WTC11 (cell line): ENCODE measurements around the gene KIF22. TPM values are rescaled to one million over a fixed set of nuclear protein-coding genes. Genes with fewer than 3 reads are reported as not detected.
A peak's percentile ranks its signal among the peaks of the same experiment; 100 is the strongest.

ENCODE experiments used
- ATAC-seq: fragments of 200-7000 bp; cut with Tn5 transposase; 2 replicates; pipeline ENCODE4 v1.10.0; 2021; ENCODE audit warnings: mild to moderate bottlenecking, moderate library complexity
- CTCF ChIA-PET: fragments of 300-600 bp; sonication (Branson Sonifier 250); formaldehyde crosslinking; loops from one replicate; lab custom pipeline; 2021; ENCODE audit warnings: antibody characterized with exemption; lab: Charles Lee
- POLR2A ChIA-PET: fragments of 350-600 bp; sonication (Branson Sonifier 250); formaldehyde crosslinking; loops from one replicate; lab custom pipeline; 2021; ENCODE audit warnings: antibody characterized with exemption; lab: Charles Lee
- DNase-seq: peaks from one replicate; pipeline ENCODE4 v3.0.0; 2021; ENCODE audit warnings: low spot score
- H3K27ac Mint-ChIP-seq: 2 replicates; pipeline ENCODE4 v1.8.0; 2021; ENCODE audit warnings: mixed read lengths
- H3K27me3 Mint-ChIP-seq: 2 replicates; pipeline ENCODE4 v1.8.0; 2021; ENCODE audit warnings: low read depth, mild to moderate bottlenecking, moderate library complexity, mixed read lengths
- H3K36me3 Mint-ChIP-seq: 2 replicates; pipeline ENCODE4 v1.8.0; 2021; ENCODE audit warnings: mixed read lengths
- H3K4me1 Mint-ChIP-seq: 2 replicates; pipeline ENCODE4 v1.8.0; 2022; ENCODE audit warnings: mixed read lengths
- H3K4me3 Mint-ChIP-seq: 2 replicates; pipeline ENCODE4 v1.8.0; 2021; ENCODE audit warnings: mild to moderate bottlenecking, moderate library complexity, mixed read lengths
- H3K9me3 Mint-ChIP-seq: 2 replicates; pipeline ENCODE4 v1.8.0; 2021; ENCODE audit warnings: mixed read lengths
- CBFB ChIP-seq: sonication (generic); formaldehyde crosslinking; IDR thresholded peaks from 2 replicates; pipeline ENCODE4 v1.8.1; 2022; ENCODE audit warnings: mild to moderate bottlenecking, low read depth, missing genetic modification reagents
- EMX1 ChIP-seq: fragments of 250-450 bp; sonication (Bioruptor Pico); IDR thresholded peaks from 2 replicates; pipeline ENCODE4 v1.8.0; 2021; ENCODE audit warnings: mild to moderate bottlenecking
- FOXP1 ChIP-seq: sonication (generic); formaldehyde crosslinking; IDR thresholded peaks from 2 replicates; pipeline ENCODE4 v1.8.0; 2022; ENCODE audit warnings: missing genetic modification reagents, mild to moderate bottlenecking, moderate library complexity, borderline replicate concordance
- NFE2L1 ChIP-seq: sonication (generic); formaldehyde crosslinking; IDR thresholded peaks from 2 replicates; pipeline ENCODE4 v1.8.1; 2023; ENCODE audit warnings: missing genetic modification reagents
- NFYB ChIP-seq: sonication (generic); formaldehyde crosslinking; conservative IDR thresholded peaks from 2 replicates; pipeline ENCODE4 v1.8.0; 2022; ENCODE audit warnings: low read depth, missing genetic modification reagents
- NR2C2 ChIP-seq: sonication (generic); formaldehyde crosslinking; IDR thresholded peaks from 2 replicates; pipeline ENCODE4 v1.8.0; 2022; ENCODE audit warnings: mild to moderate bottlenecking, missing genetic modification reagents
- PRRX2 ChIP-seq: fragments of 250-450 bp; sonication (Bioruptor Pico); IDR thresholded peaks from 2 replicates; pipeline ENCODE4 v1.8.0; 2021; ENCODE audit warnings: mild to moderate bottlenecking
- SOX15 ChIP-seq: fragments of 250-450 bp; sonication (Bioruptor Pico); IDR thresholded peaks from 2 replicates; pipeline ENCODE4 v1.9.0; 2021; ENCODE audit warnings: mild to moderate bottlenecking
- TCF7 ChIP-seq: sonication (generic); formaldehyde crosslinking; IDR thresholded peaks from 2 replicates; pipeline ENCODE4 v1.8.0; 2022; ENCODE audit warnings: mild to moderate bottlenecking, low read depth, missing genetic modification reagents, moderate library complexity
- TEAD4 ChIP-seq: sonication (generic); formaldehyde crosslinking; IDR thresholded peaks from 2 replicates; pipeline ENCODE4 v1.8.0; 2022; ENCODE audit warnings: mild to moderate bottlenecking, missing genetic modification reagents
- ZNF416 ChIP-seq: fragments of 250-450 bp; sonication (Bioruptor Pico); IDR thresholded peaks from 2 replicates; pipeline ENCODE4 v1.9.0; 2021; ENCODE audit warnings: mild to moderate bottlenecking, inconsistent platforms
- ZNF423 ChIP-seq: fragments of 250-450 bp; sonication (Bioruptor Pico); IDR thresholded peaks from 2 replicates; pipeline ENCODE4 v2.1.2; 2022; ENCODE audit warnings: mild to moderate bottlenecking, moderate library complexity
- ZNF671 ChIP-seq: fragments of 250-450 bp; sonication (Bioruptor Pico); IDR thresholded peaks from 2 replicates; pipeline ENCODE4 v1.8.0; 2021; ENCODE audit warnings: mild to moderate bottlenecking
- total RNA-seq: library from RNA; stranded (reverse); gene quantifications from 3 replicates; pipeline ENCODE4 v1.2.3, GENCODE V29; 2021
- TF ChIP-seq, protein P1 (sequence below): sonication (generic); formaldehyde crosslinking; IDR thresholded peaks from 2 replicates; pipeline ENCODE4 v1.8.1; 2022; ENCODE audit warnings: mild to moderate bottlenecking, moderate library complexity, missing genetic modification reagents
- TF ChIP-seq, protein P2 (sequence below): sonication (generic); formaldehyde crosslinking; IDR thresholded peaks from 2 replicates; pipeline ENCODE4 v1.8.0; 2022; ENCODE audit warnings: mild to moderate bottlenecking, missing genetic modification reagents
- TF ChIP-seq, protein P3 (sequence below): sonication (generic); formaldehyde crosslinking; IDR thresholded peaks from 2 replicates; pipeline ENCODE4 v1.8.1; 2023; ENCODE audit warnings: mild to moderate bottlenecking, missing genetic modification reagents
- TF ChIP-seq, protein P4 (sequence below): fragments of 250-450 bp; sonication (Bioruptor Pico); IDR thresholded peaks from 2 replicates; pipeline ENCODE4 v1.8.0; 2021; ENCODE audit warnings: mild to moderate bottlenecking
- TF ChIP-seq, protein P5 (sequence below): sonication (generic); formaldehyde crosslinking; IDR thresholded peaks from 2 replicates; pipeline ENCODE4 v1.8.0; 2022; ENCODE audit warnings: mild to moderate bottlenecking, missing genetic modification reagents
- TF ChIP-seq, protein P6 (sequence below): fragments of 200-600 bp; IDR thresholded peaks from 2 replicates; pipeline ENCODE4 v1.8.0; 2022; ENCODE audit warnings: antibody characterized with exemption

Gene KIF22
- total RNA-seq, 1 experiment from 2014 or later: 182 TPM

DNA sequence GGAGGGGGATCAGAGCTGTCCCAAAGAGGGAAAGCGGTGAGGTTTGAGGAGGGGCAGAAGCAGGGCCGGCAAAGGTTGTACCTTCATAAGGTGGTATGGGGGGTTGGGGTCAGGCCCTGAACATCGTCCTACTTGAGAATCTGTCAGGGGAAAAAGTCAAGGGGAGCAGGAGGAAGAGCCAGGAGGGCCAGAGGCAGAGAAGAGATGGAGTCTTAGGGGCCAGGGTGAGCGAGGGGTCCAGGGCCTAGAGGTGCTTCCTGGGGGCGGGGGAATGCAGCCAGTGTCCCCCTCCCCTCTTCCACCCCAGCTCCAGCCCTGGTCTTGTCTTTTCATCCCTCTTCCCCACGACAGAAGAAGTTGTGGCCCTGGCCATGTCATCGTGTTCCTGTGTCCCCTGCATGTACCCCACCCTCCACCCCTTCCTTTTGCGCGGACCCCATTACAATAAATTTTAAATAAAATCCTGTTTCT is 20.2 kb downstream of the KIF22 start:
- no peak for DNase-seq
- peak overlapping the region; percentile 94 for H3K4me3 Mint-ChIP-seq
- peaks cover 52% of the 10 kb centered on the region for H3K4me1 Mint-ChIP-seq

DNA sequence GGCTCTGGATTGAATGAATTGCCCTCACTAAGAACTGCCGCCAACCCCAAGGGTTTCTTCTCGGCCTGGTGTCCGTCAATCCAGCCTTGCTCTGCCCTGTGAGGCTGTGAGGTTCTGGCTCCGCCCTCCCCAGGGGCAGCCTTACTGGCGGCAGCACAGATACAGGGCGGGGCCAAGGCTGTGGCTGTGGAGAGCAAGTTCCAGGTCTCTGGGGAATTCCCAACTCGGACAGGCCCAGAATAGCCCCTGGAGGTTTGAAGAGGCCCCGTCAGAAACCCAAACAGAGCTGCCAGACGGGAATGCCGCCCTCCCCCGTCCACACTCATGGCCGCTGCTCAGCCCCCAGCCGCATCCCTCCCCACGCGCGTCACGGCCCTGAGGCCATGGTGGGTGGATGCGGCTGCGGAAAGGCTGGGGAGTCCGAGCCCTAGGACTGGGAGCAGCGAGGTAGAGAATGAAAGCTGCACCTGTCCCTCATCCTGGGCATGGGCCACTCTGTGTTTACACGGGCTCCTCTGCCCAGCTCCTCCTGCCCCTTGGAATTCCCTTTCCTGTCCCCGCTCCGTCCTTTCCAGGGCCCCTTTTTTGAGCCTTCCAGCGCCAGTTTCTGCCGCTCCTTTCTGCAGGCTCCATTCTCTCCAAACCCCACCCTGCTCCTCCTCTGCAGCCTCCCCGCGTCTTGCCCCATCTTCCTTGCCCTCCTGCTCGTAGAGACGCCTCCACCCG is 20.8 kb downstream of the KIF22 start:
- no peaks in the 10 kb centered on the region for H3K9me3 Mint-ChIP-seq
- ChIA-PET CTCF (interaction anchor here (0.6 to 4.8 kb wide), 11 partner anchors 9 to 244 kb away, joined by 3 to 18 read pairs (median 6); partner anchors contain the start of genes ASPHD1, KIF22, MVP and SEZ6L2), POLR2A (interaction anchor here (1.5 to 1.6 kb wide), 2 partner anchors 37 to 88 kb away, joined by 3 to 5 read pairs; partner anchors contain the start of gene SEZ6L2)
- H3K27ac Mint-ChIP-seq: peak overlapping the region; percentile 95
- H3K4me3 Mint-ChIP-seq: peak overlapping the region; percentile 94
- H3K27me3 Mint-ChIP-seq: no peaks in the 10 kb centered on the region; the same call in 1 of the 2 replicates
- ATAC-seq: peak; percentile 76
- H3K36me3 Mint-ChIP-seq: peaks cover 10% of the 10 kb centered on the region
- peak; percentile 98 for DNase-seq
- H3K4me1 Mint-ChIP-seq: peaks cover 52% of the 10 kb centered on the region
- peak; percentile 82; the same call in 1 of the 2 replicates for TF ChIP-seq PRRX2
- TF ChIP-seq TCF7 (CRISPR knock-in tag): 0 out of 2 replicates have a peak, but pooled peaks have one; percentile 37
- TF ChIP-seq NFE2L1 (CRISPR knock-in tag): 0 out of 2 replicates have a peak, but pooled peaks have one; percentile 8
- TF ChIP-seq CBFB (CRISPR knock-in tag): no peak
- TF ChIP-seq, protein P1, sequence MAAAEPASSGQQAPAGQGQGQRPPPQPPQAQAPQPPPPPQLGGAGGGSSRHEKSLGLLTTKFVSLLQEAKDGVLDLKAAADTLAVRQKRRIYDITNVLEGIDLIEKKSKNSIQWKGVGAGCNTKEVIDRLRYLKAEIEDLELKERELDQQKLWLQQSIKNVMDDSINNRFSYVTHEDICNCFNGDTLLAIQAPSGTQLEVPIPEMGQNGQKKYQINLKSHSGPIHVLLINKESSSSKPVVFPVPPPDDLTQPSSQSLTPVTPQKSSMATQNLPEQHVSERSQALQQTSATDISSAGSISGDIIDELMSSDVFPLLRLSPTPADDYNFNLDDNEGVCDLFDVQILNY: peak; percentile 50; the same call in 1 of the 2 replicates
- TF ChIP-seq FOXP1 (CRISPR knock-in tag): peak; percentile 74
- TF ChIP-seq ZNF416 (CRISPR knock-in tag): peak; percentile 92
- TF ChIP-seq ZNF671 (CRISPR knock-in tag): 0 out of 2 replicates have a peak, but pooled peaks have one; percentile 48
- no peak for TF ChIP-seq TEAD4 (CRISPR knock-in tag)
- TF ChIP-seq, protein P2, sequence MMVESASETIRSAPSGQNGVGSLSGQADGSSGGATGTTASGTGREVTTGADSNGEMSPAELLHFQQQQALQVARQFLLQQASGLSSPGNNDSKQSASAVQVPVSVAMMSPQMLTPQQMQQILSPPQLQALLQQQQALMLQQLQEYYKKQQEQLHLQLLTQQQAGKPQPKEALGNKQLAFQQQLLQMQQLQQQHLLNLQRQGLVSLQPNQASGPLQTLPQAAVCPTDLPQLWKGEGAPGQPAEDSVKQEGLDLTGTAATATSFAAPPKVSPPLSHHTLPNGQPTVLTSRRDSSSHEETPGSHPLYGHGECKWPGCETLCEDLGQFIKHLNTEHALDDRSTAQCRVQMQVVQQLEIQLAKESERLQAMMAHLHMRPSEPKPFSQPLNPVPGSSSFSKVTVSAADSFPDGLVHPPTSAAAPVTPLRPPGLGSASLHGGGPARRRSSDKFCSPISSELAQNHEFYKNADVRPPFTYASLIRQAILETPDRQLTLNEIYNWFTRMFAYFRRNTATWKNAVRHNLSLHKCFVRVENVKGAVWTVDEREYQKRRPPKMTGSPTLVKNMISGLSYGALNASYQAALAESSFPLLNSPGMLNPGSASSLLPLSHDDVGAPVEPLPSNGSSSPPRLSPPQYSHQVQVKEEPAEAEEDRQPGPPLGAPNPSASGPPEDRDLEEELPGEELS (CRISPR knock-in tag): no peak
- TF ChIP-seq, protein P3, sequence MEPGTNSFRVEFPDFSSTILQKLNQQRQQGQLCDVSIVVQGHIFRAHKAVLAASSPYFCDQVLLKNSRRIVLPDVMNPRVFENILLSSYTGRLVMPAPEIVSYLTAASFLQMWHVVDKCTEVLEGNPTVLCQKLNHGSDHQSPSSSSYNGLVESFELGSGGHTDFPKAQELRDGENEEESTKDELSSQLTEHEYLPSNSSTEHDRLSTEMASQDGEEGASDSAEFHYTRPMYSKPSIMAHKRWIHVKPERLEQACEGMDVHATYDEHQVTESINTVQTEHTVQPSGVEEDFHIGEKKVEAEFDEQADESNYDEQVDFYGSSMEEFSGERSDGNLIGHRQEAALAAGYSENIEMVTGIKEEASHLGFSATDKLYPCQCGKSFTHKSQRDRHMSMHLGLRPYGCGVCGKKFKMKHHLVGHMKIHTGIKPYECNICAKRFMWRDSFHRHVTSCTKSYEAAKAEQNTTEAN (CRISPR knock-in tag): peak; percentile 18; the same call in 1 of the 2 replicates

More for the DNA sequence above, 20.2 kb downstream of the KIF22 start:
- peaks cover 10% of the 10 kb centered on the region for H3K36me3 Mint-ChIP-seq
- H3K27me3 Mint-ChIP-seq: no peaks in the 10 kb centered on the region
- H3K27ac Mint-ChIP-seq: peak overlapping the region; percentile 95
- H3K9me3 Mint-ChIP-seq: no peaks in the 10 kb centered on the region
- POLR2A ChIA-PET: interaction anchor here (1.5 to 1.6 kb wide), 2 partner anchors 38 to 89 kb away, joined by 3 to 5 read pairs; partner anchors contain the start of gene SEZ6L2
- TF ChIP-seq, protein P4, sequence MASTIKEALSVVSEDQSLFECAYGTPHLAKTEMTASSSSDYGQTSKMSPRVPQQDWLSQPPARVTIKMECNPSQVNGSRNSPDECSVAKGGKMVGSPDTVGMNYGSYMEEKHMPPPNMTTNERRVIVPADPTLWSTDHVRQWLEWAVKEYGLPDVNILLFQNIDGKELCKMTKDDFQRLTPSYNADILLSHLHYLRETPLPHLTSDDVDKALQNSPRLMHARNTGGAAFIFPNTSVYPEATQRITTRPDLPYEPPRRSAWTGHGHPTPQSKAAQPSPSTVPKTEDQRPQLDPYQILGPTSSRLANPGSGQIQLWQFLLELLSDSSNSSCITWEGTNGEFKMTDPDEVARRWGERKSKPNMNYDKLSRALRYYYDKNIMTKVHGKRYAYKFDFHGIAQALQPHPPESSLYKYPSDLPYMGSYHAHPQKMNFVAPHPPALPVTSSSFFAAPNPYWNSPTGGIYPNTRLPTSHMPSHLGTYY (CRISPR knock-in tag): no peak
- TF ChIP-seq SOX15 (CRISPR knock-in tag) (no peak), CBFB (CRISPR knock-in tag) (no peak), ZNF423 (no peak), ZNF671 (CRISPR knock-in tag) (no peak), NFE2L1 (CRISPR knock-in tag) (no peak), EMX1 (CRISPR knock-in tag) (no peak), NR2C2 (CRISPR knock-in tag) (no peak), NFYB (CRISPR knock-in tag) (no peak)
- TF ChIP-seq, protein P5, sequence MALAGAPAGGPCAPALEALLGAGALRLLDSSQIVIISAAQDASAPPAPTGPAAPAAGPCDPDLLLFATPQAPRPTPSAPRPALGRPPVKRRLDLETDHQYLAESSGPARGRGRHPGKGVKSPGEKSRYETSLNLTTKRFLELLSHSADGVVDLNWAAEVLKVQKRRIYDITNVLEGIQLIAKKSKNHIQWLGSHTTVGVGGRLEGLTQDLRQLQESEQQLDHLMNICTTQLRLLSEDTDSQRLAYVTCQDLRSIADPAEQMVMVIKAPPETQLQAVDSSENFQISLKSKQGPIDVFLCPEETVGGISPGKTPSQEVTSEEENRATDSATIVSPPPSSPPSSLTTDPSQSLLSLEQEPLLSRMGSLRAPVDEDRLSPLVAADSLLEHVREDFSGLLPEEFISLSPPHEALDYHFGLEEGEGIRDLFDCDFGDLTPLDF (CRISPR knock-in tag): no peak
- TF ChIP-seq, protein P6, sequence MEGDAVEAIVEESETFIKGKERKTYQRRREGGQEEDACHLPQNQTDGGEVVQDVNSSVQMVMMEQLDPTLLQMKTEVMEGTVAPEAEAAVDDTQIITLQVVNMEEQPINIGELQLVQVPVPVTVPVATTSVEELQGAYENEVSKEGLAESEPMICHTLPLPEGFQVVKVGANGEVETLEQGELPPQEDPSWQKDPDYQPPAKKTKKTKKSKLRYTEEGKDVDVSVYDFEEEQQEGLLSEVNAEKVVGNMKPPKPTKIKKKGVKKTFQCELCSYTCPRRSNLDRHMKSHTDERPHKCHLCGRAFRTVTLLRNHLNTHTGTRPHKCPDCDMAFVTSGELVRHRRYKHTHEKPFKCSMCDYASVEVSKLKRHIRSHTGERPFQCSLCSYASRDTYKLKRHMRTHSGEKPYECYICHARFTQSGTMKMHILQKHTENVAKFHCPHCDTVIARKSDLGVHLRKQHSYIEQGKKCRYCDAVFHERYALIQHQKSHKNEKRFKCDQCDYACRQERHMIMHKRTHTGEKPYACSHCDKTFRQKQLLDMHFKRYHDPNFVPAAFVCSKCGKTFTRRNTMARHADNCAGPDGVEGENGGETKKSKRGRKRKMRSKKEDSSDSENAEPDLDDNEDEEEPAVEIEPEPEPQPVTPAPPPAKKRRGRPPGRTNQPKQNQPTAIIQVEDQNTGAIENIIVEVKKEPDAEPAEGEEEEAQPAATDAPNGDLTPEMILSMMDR: no peak
- TF ChIP-seq, protein P3 (CRISPR knock-in tag): no peak
- ATAC-seq: 0 out of 2 replicates have a peak, but pooled peaks have one; percentile 0
- CTCF ChIA-PET: interaction anchor here (1.2 to 4.8 kb wide), 7 partner anchors 10 to 244 kb away, joined by 3 to 18 read pairs (median 6); partner anchors contain the start of genes ASPHD1, MVP and SEZ6L2
